Parathyroid adenoma (tissue), 2 donors: ENCODE measurements around the gene RARRES2.
A peak's percentile ranks its signal among the peaks of the same experiment; 100 is the strongest.

ENCODE experiments used
- H2AFZ ChIP-seq: fragments of 300-600 bp; sonication (generic); one replicate; pipeline ENCODE4 v1.7.0; 2017; ENCODE audit warnings: antibody characterized with exemption, mild to moderate bottlenecking
- H3K27ac ChIP-seq: fragments of 300-600 bp; sonication (generic); one replicate; pipeline ENCODE4 v1.7.0; 2017
- H3K27me3 ChIP-seq: fragments of 300-600 bp; sonication (generic); one replicate; pipeline ENCODE4 v1.7.0; 2017; ENCODE audit warnings: low read length; ENCODE audit not compliant: control insufficient read depth, insufficient read depth
- H3K36me3 ChIP-seq: fragments of 300-600 bp; sonication (generic); one replicate; pipeline ENCODE4 v1.7.0; 2017; ENCODE audit warnings: low read length; ENCODE audit not compliant: control insufficient read depth, insufficient read depth
- H3K4me1 ChIP-seq: fragments of 300-600 bp; sonication (generic); one replicate; pipeline ENCODE4 v1.7.0; 2017; ENCODE audit warnings: control low read depth
- H3K4me2 ChIP-seq: fragments of 300-600 bp; sonication (generic); one replicate; pipeline ENCODE4 v1.7.0; 2017; ENCODE audit warnings: low read length
- H3K4me3 ChIP-seq: fragments of 300-600 bp; sonication (generic); one replicate; pipeline ENCODE4 v1.7.0; 2017; ENCODE audit warnings: low read depth, low read length
- H3K79me2 ChIP-seq: fragments of 300-600 bp; sonication (generic); one replicate; pipeline ENCODE4 v1.7.0; 2017; ENCODE audit warnings: control low read depth
- H3K9ac ChIP-seq: fragments of 300-600 bp; sonication (generic); one replicate; pipeline ENCODE4 v1.7.0; 2017; ENCODE audit warnings: mild to moderate bottlenecking
- H3K9me3 ChIP-seq: fragments of 300-600 bp; sonication (generic); one replicate; pipeline ENCODE4 v1.7.0; 2017; ENCODE audit warnings: low read length; ENCODE audit not compliant: control insufficient read depth
- CTCF ChIP-seq: fragments of 300-600 bp; sonication (generic); IDR thresholded peaks from one replicate; pipeline ENCODE4 v1.7.0; 2017; ENCODE audit warnings: antibody characterized with exemption, mild to moderate bottlenecking
- donor health status: primary hyperparathyroidism.

RARRES2 gene

GRCh38 chr7:150326657-150327268, 14.7 kb downstream of the RARRES2 start:
- no peak overlapping the region for H3K9ac ChIP-seq
- no peak overlapping the region for H3K4me2 ChIP-seq
- no peaks in the 10 kb centered on the region for H3K9me3 ChIP-seq
- H3K27ac ChIP-seq: no peak overlapping the region
- no peaks in the 10 kb centered on the region for H3K36me3 ChIP-seq
- peaks cover 4% of the 10 kb centered on the region for H3K79me2 ChIP-seq
- no peak for TF ChIP-seq CTCF
- no peak overlapping the region for H2AFZ ChIP-seq
- H3K4me1 ChIP-seq: peaks cover 22% of the 10 kb centered on the region
- no peaks in the 10 kb centered on the region for H3K27me3 ChIP-seq
- no peak overlapping the region for H3K4me3 ChIP-seq

- no peak overlapping the region for H3K9ac ChIP-seq
- no peak overlapping the region for H2AFZ ChIP-seq
- H3K4me2 ChIP-seq: no peak overlapping the region
- H3K36me3 ChIP-seq: no peaks in the 10 kb centered on the region
- no peak overlapping the region for H3K4me3 ChIP-seq
- no peaks in the 10 kb centered on the region for H3K27me3 ChIP-seq
- H3K9me3 ChIP-seq: no peaks in the 10 kb centered on the region
- H3K27ac ChIP-seq: no peak overlapping the region
- peaks cover 4% of the 10 kb centered on the region for H3K79me2 ChIP-seq
- H3K4me1 ChIP-seq: peaks cover 30% of the 10 kb centered on the region
- no peak for TF ChIP-seq CTCF
Observed at GRCh38 chr7:150325901-150326300, 15.5 kb downstream of the RARRES2 start.

GRCh38 chr7:150325110-150325611, 16.3 kb downstream of the RARRES2 start:
- peak overlapping the region; percentile 93 for H3K27ac ChIP-seq
- peak overlapping the region; percentile 92 for H3K4me2 ChIP-seq
- no peak overlapping the region for H3K9ac ChIP-seq
- H2AFZ ChIP-seq: no peak overlapping the region
- no peak for TF ChIP-seq CTCF
- H3K4me1 ChIP-seq: peaks cover 38% of the 10 kb centered on the region
- H3K27me3 ChIP-seq: no peaks in the 10 kb centered on the region
- H3K36me3 ChIP-seq: no peaks in the 10 kb centered on the region
- no peaks in the 10 kb centered on the region for H3K9me3 ChIP-seq
- H3K79me2 ChIP-seq: peaks cover 4% of the 10 kb centered on the region
- no peak overlapping the region for H3K4me3 ChIP-seq

GRCh38 chr7:150324373-150324961, 17.0 kb downstream of the RARRES2 start:
- peak overlapping the region; percentile 92 for H3K4me2 ChIP-seq
- no peaks in the 10 kb centered on the region for H3K36me3 ChIP-seq
- H3K27ac ChIP-seq: peak overlapping the region; percentile 93
- peaks cover 45% of the 10 kb centered on the region for H3K4me1 ChIP-seq
- no peak for TF ChIP-seq CTCF
- no peaks in the 10 kb centered on the region for H3K27me3 ChIP-seq
- peak overlapping the region; percentile 94 for H3K4me3 ChIP-seq
- H3K9ac ChIP-seq: peak overlapping the region; percentile 33
- H3K79me2 ChIP-seq: peaks cover 4% of the 10 kb centered on the region
- peak overlapping the region; percentile 48 for H2AFZ ChIP-seq
- no peaks in the 10 kb centered on the region for H3K9me3 ChIP-seq
